ENCODE results near the gene KCMF1. TPM values are rescaled to one million over a fixed set of nuclear protein-coding genes. Genes with fewer than 3 reads are reported as not detected.
A peak's percentile ranks its signal among the peaks of the same experiment; 100 is the strongest.

The KCMF1 gene
- total and polyA plus RNA-seq, 2 of the 13 experiments (the other 11 are each of a cell fraction or from before 2014, with no cell fraction given): 62.1 to 116 TPM

DNA sequence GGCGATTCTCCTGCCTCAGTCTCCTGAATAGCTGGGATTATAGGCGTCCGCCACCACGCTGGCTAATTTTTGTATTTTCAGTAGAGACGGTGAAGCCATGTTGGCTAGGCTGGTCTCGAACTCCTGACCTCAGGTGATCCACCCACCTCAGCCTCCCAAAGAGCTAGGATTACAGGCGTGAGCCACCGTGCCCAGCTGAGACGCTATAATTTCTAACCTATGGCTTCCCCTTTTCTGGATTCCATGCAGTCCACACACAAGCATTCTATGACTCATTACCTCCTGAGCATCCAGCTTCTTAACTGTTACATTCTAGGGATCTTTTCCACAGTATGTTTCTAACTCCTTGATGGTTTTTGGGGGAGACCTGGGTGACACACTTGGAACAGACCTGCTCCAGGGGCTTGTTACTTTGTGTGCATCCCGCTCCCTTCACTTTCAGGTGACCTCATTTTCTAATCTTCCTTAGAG is 11.8 kb upstream of the KCMF1 start:
- intact Hi-C loops (cut with micrococcal nuclease; ENCODE audit: unreplicated experiment) (loop anchor here (2.0 kb wide), 1 partner anchor 16 kb away; no protein-coding TSS in a partner anchor), in situ Hi-C loops (cut with HindIII; ENCODE audit: extremely low pct_ligation_motif_present, low pct_unique_long_range_greater_than_20kb) (no loop called here)
- ATAC-seq: no peak
- Histone ChIP-seq H3K4me1 (ENCODE audit: insufficient read depth, low read length) (peaks cover 79% of the 10 kb centered on the region), H3K4me2 (ENCODE audit: low read depth, low read length) (no peak overlapping the region), H3K9me3 (ENCODE audit: low read length) (no peaks in the 10 kb centered on the region), H3K36me3 (replicated peaks in 1 of 2; ENCODE audit: control insufficient read depth in 1 of 2, insufficient read depth in 2 of 2, low read length in 2 of 2) (no peaks in the 10 kb centered on the region), H3K27me3 (ENCODE audit: control insufficient read depth in 1 of 2, insufficient read depth in 2 of 2, low read length in 2 of 2) (no peaks in the 10 kb centered on the region), H3K79me2 (ENCODE audit: insufficient read depth, low read length) (no peaks in the 10 kb centered on the region), H4K20me1 (ENCODE audit: insufficient read depth, low read length) (no peaks in the 10 kb centered on the region), H3K27ac (ENCODE audit: extremely low read length, insufficient read depth, low read length) (no peak overlapping the region), H3K9ac (ENCODE audit: insufficient read depth, low read depth, low read length) (no peak overlapping the region), H3K4me3 (replicated peaks in 1 of 3; ENCODE audit: insufficient read depth in 1 of 3, low read depth in 2 of 3, low read length in 3 of 3) (no peak overlapping the region), H2AFZ (ENCODE audit: low read length) (no peak overlapping the region)
- BruUV-seq (replicated peaks): no TSS peak
- ChIA-PET POLR2A (interaction anchor here (0.7 to 4.1 kb wide), 4 partner anchors 11 to 39 kb away, joined by 3 to 28 read pairs (median 14); partner anchors contain the start of gene KCMF1), CTCF (ENCODE audit: low intra/inter-chr PET ratio, low total read pairs) (no interaction called here)
- DNase-seq (ENCODE audit: low spot score): no peak
- WGBS (ENCODE audit: low lambda C conversion rate): 92% methylated on average over 10 of the region's 10 CpGs
- FAIRE-seq: no peak
- no peak for TF ChIP-seq GPN1 (CRISPR knock-in tag; IDR thresholded peaks at IDR 0.05; ENCODE audit: borderline replicate concordance)
- TF ChIP-seq, protein P1, sequence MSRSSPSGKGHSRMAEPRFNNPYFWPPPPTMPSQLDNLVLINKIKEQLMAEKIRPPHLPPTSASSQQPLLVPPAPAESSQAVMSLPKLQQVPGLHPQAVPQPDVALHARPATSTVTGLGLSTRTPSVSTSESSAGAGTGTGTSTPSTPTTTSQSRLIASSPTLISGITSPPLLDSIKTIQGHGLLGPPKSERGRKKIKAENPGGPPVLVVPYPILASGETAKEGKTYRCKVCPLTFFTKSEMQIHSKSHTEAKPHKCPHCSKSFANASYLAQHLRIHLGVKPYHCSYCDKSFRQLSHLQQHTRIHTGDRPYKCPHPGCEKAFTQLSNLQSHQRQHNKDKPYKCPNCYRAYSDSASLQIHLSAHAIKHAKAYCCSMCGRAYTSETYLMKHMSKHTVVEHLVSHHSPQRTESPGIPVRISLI (CRISPR knock-in tag; IDR thresholded peaks at IDR 0.05; ENCODE audit: borderline replicate concordance): no peak
- 0 out of 2 replicates have a peak, but pooled peaks have one; percentile 29 for TF ChIP-seq ZBTB38 (CRISPR knock-in tag; IDR thresholded peaks at IDR 0.05)
- TF ChIP-seq ZNF263 (CRISPR knock-in tag; IDR thresholded peaks at IDR 0.05): no peak
- TF ChIP-seq TOPORS (CRISPR knock-in tag; IDR thresholded peaks at IDR 0.05): no peak
- 0 out of 2 replicates have a peak, but pooled peaks have one; percentile 24 for TF ChIP-seq ZNF326 (CRISPR knock-in tag; IDR thresholded peaks at IDR 0.05; ENCODE audit: borderline replicate concordance)
- TF ChIP-seq ZNF441 (CRISPR knock-in tag; IDR thresholded peaks at IDR 0.05; ENCODE audit: borderline replicate concordance): peak; percentile 28; the same call in 1 of the 2 replicates
- TF ChIP-seq, protein P2, sequence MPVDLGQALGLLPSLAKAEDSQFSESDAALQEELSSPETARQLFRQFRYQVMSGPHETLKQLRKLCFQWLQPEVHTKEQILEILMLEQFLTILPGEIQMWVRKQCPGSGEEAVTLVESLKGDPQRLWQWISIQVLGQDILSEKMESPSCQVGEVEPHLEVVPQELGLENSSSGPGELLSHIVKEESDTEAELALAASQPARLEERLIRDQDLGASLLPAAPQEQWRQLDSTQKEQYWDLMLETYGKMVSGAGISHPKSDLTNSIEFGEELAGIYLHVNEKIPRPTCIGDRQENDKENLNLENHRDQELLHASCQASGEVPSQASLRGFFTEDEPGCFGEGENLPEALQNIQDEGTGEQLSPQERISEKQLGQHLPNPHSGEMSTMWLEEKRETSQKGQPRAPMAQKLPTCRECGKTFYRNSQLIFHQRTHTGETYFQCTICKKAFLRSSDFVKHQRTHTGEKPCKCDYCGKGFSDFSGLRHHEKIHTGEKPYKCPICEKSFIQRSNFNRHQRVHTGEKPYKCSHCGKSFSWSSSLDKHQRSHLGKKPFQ (CRISPR knock-in tag; IDR thresholded peaks at IDR 0.05; ENCODE audit: insufficient replicate concordance): no peak
- TF ChIP-seq, protein P3, sequence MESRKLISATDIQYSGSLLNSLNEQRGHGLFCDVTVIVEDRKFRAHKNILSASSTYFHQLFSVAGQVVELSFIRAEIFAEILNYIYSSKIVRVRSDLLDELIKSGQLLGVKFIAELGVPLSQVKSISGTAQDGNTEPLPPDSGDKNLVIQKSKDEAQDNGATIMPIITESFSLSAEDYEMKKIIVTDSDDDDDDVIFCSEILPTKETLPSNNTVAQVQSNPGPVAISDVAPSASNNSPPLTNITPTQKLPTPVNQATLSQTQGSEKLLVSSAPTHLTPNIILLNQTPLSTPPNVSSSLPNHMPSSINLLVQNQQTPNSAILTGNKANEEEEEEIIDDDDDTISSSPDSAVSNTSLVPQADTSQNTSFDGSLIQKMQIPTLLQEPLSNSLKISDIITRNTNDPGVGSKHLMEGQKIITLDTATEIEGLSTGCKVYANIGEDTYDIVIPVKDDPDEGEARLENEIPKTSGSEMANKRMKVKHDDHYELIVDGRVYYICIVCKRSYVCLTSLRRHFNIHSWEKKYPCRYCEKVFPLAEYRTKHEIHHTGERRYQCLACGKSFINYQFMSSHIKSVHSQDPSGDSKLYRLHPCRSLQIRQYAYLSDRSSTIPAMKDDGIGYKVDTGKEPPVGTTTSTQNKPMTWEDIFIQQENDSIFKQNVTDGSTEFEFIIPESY (CRISPR knock-in tag; IDR thresholded peaks at IDR 0.05): 0 out of 2 replicates have a peak, but pooled peaks have one; percentile 13
- no peak for TF ChIP-seq KLF9 (CRISPR knock-in tag; IDR thresholded peaks at IDR 0.05; ENCODE audit: low read depth)
- 0 out of 2 replicates have a peak, but pooled peaks have one; percentile 9 for TF ChIP-seq GABPB1 (CRISPR knock-in tag; IDR thresholded peaks at IDR 0.05)
- TF ChIP-seq GATAD1 (CRISPR knock-in tag; IDR thresholded peaks at IDR 0.05): no peak
- 0 out of 2 replicates have a peak, but pooled peaks have one; percentile 34 for TF ChIP-seq ZMAT3 (CRISPR knock-in tag; conservative IDR thresholded peaks at IDR 0.05)
- TF ChIP-seq, protein P4, sequence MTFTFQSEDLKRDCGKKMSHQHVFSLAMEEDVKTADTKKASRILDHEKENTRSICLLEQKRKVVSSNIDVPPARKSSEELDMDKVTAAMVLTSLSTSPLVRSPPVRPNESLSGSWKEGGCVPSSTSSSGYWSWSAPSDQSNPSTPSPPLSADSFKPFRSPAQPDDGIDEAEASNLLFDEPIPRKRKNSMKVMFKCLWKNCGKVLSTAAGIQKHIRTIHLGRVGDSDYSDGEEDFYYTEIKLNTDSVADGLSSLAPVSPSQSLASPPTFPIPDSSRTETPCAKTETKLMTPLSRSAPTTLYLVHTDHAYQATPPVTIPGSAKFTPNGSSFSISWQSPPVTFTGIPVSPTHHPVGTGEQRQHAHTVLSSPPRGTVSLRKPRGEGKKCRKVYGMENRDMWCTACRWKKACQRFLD (CRISPR knock-in tag; IDR thresholded peaks at IDR 0.05; ENCODE audit: borderline replicate concordance): no peak
- TF ChIP-seq HOXA3 (CRISPR knock-in tag; IDR thresholded peaks at IDR 0.05): no peak
- TF ChIP-seq, protein P5, sequence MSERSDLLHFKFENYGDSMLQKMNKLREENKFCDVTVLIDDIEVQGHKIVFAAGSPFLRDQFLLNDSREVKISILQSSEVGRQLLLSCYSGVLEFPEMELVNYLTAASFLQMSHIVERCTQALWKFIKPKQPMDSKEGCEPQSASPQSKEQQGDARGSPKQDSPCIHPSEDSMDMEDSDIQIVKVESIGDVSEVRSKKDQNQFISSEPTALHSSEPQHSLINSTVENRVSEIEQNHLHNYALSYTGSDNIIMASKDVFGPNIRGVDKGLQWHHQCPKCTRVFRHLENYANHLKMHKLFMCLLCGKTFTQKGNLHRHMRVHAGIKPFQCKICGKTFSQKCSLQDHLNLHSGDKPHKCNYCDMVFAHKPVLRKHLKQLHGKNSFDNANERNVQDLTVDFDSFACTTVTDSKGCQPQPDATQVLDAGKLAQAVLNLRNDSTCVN (CRISPR knock-in tag; IDR thresholded peaks at IDR 0.05; ENCODE audit: borderline replicate concordance): peak; percentile 47; the same call in 1 of the 2 replicates
- TF ChIP-seq ZNF790 (CRISPR knock-in tag; IDR thresholded peaks at IDR 0.05; ENCODE audit: borderline replicate concordance): no peak
